Bronchial epithelial cell (primary cell): ENCODE data around the gene TENM3. TPM values are rescaled to one million over a fixed set of nuclear protein-coding genes. Genes with fewer than 3 reads are reported as not detected.

Experiments
- DNase-seq: peaks from one replicate; pipeline ENCODE4 v3.0.0-alpha.2; 2010; ENCODE audit warnings: low read depth
- FAIRE-seq: peaks from 2 replicates; lab custom pipeline; 2011; peaks lifted over from hg19 to GRCh38; lab: Jason Lieb, UNC
- H3K27me3 ChIP-seq: 2 replicates; pipeline ENCODE4 v1.5.1; 2011; ENCODE audit warnings: low read length; ENCODE audit not compliant: control insufficient read depth, insufficient read depth
- H3K36me3 ChIP-seq: 2 replicates; pipeline ENCODE4 v1.5.1; 2011; ENCODE audit warnings: low read length; ENCODE audit not compliant: control insufficient read depth, insufficient read depth
- H3K4me3 ChIP-seq: 2 replicates; pipeline ENCODE4 v1.5.1; 2011; ENCODE audit warnings: mild to moderate bottlenecking, low read depth, low read length, control low read depth
- total RNA-seq: library from RNA; depleted of rRNA; stranded (reverse); fragments of >200 nt; gene quantifications from 2 replicates; pipeline ENCODE4 v1.2.1, GENCODE V29; 2014
- TF ChIP-seq, protein P1 (sequence below): IDR thresholded peaks from 2 replicates; pipeline ENCODE4 v1.5.1; 2011; ENCODE audit warnings: mild to moderate bottlenecking, moderate library complexity, low read length, control low read depth, inconsistent platforms; ENCODE audit not compliant: insufficient read depth, severe bottlenecking

The TENM3 gene
- total RNA-seq, 1 donor from 2014 or later: 1.3 TPM

DNA sequence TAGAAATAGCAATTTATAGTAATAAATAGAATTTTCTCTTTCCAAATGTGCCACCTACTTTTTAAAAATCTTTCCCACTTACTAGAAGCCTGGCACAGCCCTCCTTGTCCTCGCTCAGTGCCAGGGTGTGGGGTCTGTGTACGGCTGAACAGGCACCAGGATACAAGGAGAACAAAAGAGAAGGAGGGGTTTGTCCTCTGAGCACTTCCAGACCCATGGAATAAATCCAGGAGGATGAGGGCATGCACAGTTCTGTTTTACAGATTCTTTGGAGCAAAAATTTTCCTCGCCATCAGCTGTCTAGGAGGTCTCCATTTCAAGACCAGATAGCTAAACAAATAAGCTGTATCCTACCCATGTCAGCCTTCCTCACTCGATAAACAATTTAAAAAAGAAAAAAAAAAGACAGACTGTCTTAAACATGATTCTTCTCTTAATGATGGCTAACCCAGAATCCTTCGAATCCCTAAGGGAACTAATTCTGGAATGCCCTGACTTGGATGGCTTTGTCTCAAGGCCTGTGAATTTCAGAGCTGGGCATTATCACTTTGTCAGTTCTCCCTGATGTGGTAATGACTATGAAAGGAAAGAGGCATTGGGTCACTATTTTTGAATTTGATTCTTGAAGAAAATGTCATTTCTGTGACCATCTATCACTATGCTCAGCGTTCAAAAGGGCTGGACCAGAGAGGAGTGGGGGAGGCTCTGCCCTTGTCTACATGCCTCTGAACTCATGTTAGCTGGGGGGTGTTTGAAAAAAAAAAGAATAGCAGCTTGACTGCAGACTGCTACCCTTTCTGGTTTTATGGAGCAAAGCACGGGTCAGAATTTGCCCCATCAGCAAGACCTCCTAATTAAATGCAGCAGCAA, 523.0 kb downstream of the TENM3 start:
- FAIRE-seq: no peak
- H3K27me3 ChIP-seq: no peaks in the 10 kb centered on the region
- TF ChIP-seq, protein P1, sequence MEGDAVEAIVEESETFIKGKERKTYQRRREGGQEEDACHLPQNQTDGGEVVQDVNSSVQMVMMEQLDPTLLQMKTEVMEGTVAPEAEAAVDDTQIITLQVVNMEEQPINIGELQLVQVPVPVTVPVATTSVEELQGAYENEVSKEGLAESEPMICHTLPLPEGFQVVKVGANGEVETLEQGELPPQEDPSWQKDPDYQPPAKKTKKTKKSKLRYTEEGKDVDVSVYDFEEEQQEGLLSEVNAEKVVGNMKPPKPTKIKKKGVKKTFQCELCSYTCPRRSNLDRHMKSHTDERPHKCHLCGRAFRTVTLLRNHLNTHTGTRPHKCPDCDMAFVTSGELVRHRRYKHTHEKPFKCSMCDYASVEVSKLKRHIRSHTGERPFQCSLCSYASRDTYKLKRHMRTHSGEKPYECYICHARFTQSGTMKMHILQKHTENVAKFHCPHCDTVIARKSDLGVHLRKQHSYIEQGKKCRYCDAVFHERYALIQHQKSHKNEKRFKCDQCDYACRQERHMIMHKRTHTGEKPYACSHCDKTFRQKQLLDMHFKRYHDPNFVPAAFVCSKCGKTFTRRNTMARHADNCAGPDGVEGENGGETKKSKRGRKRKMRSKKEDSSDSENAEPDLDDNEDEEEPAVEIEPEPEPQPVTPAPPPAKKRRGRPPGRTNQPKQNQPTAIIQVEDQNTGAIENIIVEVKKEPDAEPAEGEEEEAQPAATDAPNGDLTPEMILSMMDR: no peak
- no peak overlapping the region for H3K4me3 ChIP-seq
- no peak for DNase-seq
- H3K36me3 ChIP-seq: no peaks in the 10 kb centered on the region

DNA sequence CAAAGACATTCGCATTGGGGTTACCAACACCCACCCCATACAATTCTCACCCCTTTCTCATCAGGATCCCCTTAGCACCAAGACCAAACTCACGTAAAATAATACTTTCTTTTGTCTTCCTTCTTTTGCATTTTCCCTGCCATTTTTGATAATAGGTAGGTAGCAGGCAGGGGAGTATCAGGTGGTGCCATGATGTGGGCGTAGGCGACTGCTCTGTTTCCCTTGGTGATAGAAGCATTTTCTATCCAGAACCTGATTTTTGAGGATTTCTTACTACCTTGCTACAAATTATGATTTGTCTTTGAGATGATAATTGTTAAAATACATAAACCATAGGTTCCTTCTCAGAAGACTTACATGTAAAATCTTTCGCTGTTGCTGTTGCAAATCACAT, 523.7 kb downstream of the TENM3 start:
- TF ChIP-seq, protein P1: no peak
- FAIRE-seq (no peak), DNase-seq (no peak)
- Histone ChIP-seq H3K27me3 (no peaks in the 10 kb centered on the region), H3K4me3 (no peak overlapping the region), H3K36me3 (no peaks in the 10 kb centered on the region)

DNA sequence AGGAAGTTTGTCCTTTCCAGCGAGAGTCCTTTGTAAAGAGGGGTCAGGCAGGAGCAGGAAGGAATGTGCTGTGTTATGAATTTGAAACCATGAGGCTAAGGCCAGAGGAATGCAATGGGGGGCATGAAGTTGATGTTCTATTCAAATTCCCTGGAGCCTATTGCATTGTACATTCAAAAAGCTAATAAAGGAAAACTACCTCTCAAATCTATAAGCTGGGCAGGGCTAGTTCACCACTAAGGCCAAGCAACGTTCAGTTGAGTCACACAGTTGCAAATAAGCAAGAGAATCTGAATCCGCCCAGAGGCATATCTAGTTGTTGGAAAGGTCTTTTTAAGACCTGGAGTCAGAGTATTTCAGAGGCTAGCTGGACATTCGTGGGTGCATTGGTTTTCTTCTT, 525.6 kb downstream of the TENM3 start:
- no peaks in the 10 kb centered on the region for H3K27me3 ChIP-seq
- no peak for DNase-seq
- TF ChIP-seq, protein P1: no peak
- H3K4me3 ChIP-seq: no peak overlapping the region
- H3K36me3 ChIP-seq: no peaks in the 10 kb centered on the region
- FAIRE-seq: no peak

GRCh38 chr4:182770259-182770995, 527.2 kb downstream of the TENM3 start:
- no peaks in the 10 kb centered on the region for H3K27me3 ChIP-seq
- TF ChIP-seq, protein P1: no peak
- DNase-seq: no peak
- FAIRE-seq: no peak
- no peak overlapping the region for H3K4me3 ChIP-seq
- H3K36me3 ChIP-seq: no peaks in the 10 kb centered on the region

DNA sequence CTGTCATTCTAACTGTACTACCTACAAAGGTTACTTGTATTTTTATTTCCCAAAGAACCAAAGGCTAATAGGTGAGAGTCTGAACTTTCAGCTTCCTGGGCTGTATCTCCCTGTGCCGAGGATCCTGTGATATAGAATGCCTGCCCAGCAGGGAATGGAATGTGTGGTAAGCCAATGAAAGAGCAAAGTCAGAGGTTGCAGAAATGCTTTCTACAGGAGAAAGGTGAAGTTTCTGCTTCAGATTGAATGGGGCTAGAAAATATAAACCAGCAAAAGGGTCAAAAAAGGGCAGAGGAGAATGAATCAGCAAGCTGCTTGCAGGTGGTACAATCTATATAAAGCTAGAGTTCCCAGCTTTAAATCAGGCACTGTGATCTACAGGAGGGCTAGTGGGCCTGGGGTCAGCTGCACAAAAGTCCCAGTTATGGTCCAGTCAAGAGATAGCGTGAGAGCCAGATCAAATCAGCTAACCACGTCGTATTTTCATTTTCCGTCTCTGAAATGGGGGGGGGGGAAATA, 527.9 kb downstream of the TENM3 start:
- Histone ChIP-seq H3K4me3 (no peak overlapping the region), H3K27me3 (no peaks in the 10 kb centered on the region), H3K36me3 (no peaks in the 10 kb centered on the region)
- TF ChIP-seq, protein P1: no peak
- DNase-seq (no peak), FAIRE-seq (no peak)
